ENCODE data around the gene SYS1. TPM values are rescaled to one million over a fixed set of nuclear protein-coding genes. Genes with fewer than 3 reads are reported as not detected.

The SYS1 gene
- polyA plus RNA-seq, 1 of the 3 experiments (the other 2 are of a cell fraction): 26.5 TPM

DNA sequence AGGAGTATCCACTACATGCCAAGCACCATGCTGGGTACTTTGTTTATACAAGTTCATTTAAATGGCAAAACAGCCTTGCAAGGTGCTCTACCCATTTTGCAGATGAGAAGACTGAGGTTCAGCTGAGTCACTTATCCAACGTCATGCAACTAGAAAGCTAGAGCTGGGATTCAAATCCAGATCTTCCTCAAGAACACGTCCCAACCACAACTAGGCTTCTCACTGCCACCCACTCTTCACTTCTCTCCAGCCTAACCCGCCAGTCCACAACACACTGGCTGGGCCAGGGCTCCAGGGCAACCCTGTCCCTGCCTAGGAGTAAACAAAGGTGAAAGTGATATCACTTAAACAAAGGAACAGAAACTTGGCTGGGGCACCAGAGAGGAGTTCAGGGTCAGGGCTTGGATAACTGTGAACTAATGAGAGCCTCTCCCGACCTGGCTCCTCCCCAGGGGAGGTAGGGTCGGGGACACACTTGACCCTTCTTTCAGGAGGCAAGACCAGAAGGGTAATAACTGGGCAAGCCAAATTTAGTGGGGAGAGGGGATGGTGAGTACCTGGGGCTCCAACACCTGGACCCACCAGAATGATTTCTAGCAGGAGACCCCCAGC lies 22.6 kb upstream of the SYS1 start:
- Histone ChIP-seq H4K20me1 (ENCODE audit: insufficient read depth) (peaks cover 11% of the 10 kb centered on the region; the same call in 1 of the 2 replicates), H3K4me1 (ENCODE audit: control insufficient read depth in 1 of 2, insufficient read depth in 2 of 2, low read depth in 1 of 2, low read length in 1 of 2) (peaks cover 65 to 72% of the 10 kb centered on the region in 2 experiments), H3K27me3 (ENCODE audit: insufficient read depth) (no peaks in the 10 kb centered on the region), H3K27ac (ENCODE audit: low read depth in 2 of 2, low read length in 1 of 2) (peak overlapping the region in 1 of 2 experiments; percentile 96; a peak in 1 of 4 replicates), H3F3A (replicated peaks; ENCODE audit: insufficient read depth) (peaks cover 34% of the 10 kb centered on the region), H3K4me3 (ENCODE audit: low read depth in 2 of 2, low read length in 1 of 2) (no peak overlapping the region), H3K9ac (no peak overlapping the region), H3K36me3 (replicated peaks in 1 of 2; ENCODE audit: control insufficient read depth in 1 of 2, insufficient read depth in 2 of 2, low read length in 1 of 2) (peaks cover 7 to 10% of the 10 kb centered on the region in 2 experiments), H3K9me2 (no peaks in the 10 kb centered on the region), H3K9me3 (no peaks in the 10 kb centered on the region), H2AFZ (ENCODE audit: low read depth) (no peak overlapping the region), H3K79me2 (ENCODE audit: insufficient read depth) (peaks cover 82% of the 10 kb centered on the region), H3K4me2 (no peak overlapping the region)
- WGBS (ENCODE audit: low lambda C conversion rate): 88% methylated on average over 4 of the region's 5 CpGs
- DNase-seq: no peak
- no peak for TF ChIP-seq TAF1 (IDR thresholded peaks at IDR 0.05; ENCODE audit: borderline replicate concordance, low read depth, low read length)
- TF ChIP-seq, protein P1, sequence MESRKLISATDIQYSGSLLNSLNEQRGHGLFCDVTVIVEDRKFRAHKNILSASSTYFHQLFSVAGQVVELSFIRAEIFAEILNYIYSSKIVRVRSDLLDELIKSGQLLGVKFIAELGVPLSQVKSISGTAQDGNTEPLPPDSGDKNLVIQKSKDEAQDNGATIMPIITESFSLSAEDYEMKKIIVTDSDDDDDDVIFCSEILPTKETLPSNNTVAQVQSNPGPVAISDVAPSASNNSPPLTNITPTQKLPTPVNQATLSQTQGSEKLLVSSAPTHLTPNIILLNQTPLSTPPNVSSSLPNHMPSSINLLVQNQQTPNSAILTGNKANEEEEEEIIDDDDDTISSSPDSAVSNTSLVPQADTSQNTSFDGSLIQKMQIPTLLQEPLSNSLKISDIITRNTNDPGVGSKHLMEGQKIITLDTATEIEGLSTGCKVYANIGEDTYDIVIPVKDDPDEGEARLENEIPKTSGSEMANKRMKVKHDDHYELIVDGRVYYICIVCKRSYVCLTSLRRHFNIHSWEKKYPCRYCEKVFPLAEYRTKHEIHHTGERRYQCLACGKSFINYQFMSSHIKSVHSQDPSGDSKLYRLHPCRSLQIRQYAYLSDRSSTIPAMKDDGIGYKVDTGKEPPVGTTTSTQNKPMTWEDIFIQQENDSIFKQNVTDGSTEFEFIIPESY (IDR thresholded peaks at IDR 0.05; ENCODE audit: borderline replicate concordance, low read depth): no peak
- TF ChIP-seq, protein P2, sequence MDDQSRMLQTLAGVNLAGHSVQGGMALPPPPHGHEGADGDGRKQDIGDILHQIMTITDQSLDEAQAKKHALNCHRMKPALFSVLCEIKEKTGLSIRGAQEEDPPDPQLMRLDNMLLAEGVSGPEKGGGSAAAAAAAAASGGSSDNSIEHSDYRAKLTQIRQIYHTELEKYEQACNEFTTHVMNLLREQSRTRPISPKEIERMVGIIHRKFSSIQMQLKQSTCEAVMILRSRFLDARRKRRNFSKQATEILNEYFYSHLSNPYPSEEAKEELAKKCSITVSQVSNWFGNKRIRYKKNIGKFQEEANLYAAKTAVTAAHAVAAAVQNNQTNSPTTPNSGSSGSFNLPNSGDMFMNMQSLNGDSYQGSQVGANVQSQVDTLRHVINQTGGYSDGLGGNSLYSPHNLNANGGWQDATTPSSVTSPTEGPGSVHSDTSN (IDR thresholded peaks at IDR 0.05): no peak
- TF ChIP-seq SIN3A (IDR thresholded peaks at IDR 0.05; ENCODE audit: borderline replicate concordance, low read depth, low read length): no peak
- no peak for TF ChIP-seq POLR2AphosphoS5 (IDR thresholded peaks at IDR 0.05; ENCODE audit: low read depth, low read length)
- no peak for TF ChIP-seq EZH2phosphoT487 (IDR thresholded peaks at IDR 0.05; ENCODE audit: borderline replicate concordance, low read depth)
- no peak for TF ChIP-seq ELF1 (IDR thresholded peaks at IDR 0.05)
- no peak for TF ChIP-seq NRF1 (IDR thresholded peaks at IDR 0.05; ENCODE audit: low read depth, low read length)
- TF ChIP-seq GABPA (IDR thresholded peaks at IDR 0.05; ENCODE audit: low read depth): no peak
- no peak for TF ChIP-seq FOXJ3 (CRISPR knock-in tag; IDR thresholded peaks at IDR 0.05)
- TF ChIP-seq FOSL2 (IDR thresholded peaks at IDR 0.05; ENCODE audit: borderline replicate concordance, low read depth): no peak
- no peak for TF ChIP-seq JUND (IDR thresholded peaks at IDR 0.05)
- no peak for TF ChIP-seq GATA2 (CRISPR knock-in tag; IDR thresholded peaks at IDR 0.05)
- no peak for TF ChIP-seq EP300 (IDR thresholded peaks at IDR 0.05; ENCODE audit: borderline replicate concordance in 1 of 2, low read depth in 1 of 2, low read length in 1 of 2)
- TF ChIP-seq RFX5 (IDR thresholded peaks at IDR 0.05; ENCODE audit: low read length): no peak
- no peak for TF ChIP-seq MXI1 (IDR thresholded peaks at IDR 0.05; ENCODE audit: low read depth, low read length)
- TF ChIP-seq TCF12 (IDR thresholded peaks at IDR 0.05): no peak
- TF ChIP-seq, protein P3, sequence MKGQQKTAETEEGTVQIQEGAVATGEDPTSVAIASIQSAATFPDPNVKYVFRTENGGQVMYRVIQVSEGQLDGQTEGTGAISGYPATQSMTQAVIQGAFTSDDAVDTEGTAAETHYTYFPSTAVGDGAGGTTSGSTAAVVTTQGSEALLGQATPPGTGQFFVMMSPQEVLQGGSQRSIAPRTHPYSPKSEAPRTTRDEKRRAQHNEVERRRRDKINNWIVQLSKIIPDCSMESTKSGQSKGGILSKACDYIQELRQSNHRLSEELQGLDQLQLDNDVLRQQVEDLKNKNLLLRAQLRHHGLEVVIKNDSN (IDR thresholded peaks at IDR 0.05; ENCODE audit: borderline replicate concordance, low read depth): no peak
- ChIA-PET CTCF (interaction anchor here (1.7 to 4.3 kb wide), 5 partner anchors 12 to 97 kb away, joined by 4 to 31 read pairs (median 8); partner anchors contain the start of gene SYS1), POLR2A (no interaction called here)
